ENCODE data around the gene AXL.

The AXL gene

GRCh38 chr19:41175801-41176777, 42.9 kb upstream of the AXL start:
- TF ChIP-seq REST (IDR thresholded peaks at IDR 0.05; ENCODE audit: low read depth): no peak
- no peak for TF ChIP-seq TCF12 (IDR thresholded peaks at IDR 0.05; ENCODE audit: low read depth)
- TF ChIP-seq FOXM1 (IDR thresholded peaks at IDR 0.05; ENCODE audit: borderline replicate concordance, low read depth): no peak
- no peak for TF ChIP-seq ZBTB7A (IDR thresholded peaks at IDR 0.05; ENCODE audit: low read depth)
- TF ChIP-seq TAF1 (IDR thresholded peaks at IDR 0.05; ENCODE audit: low read depth): no peak
- TF ChIP-seq YY1 (IDR thresholded peaks at IDR 0.05; ENCODE audit: low read depth): no peak
- TF ChIP-seq MAX (IDR thresholded peaks at IDR 0.05): no peak
- TF ChIP-seq EP300 (IDR thresholded peaks at IDR 0.05; ENCODE audit: borderline replicate concordance): no peak
- no peak for TF ChIP-seq USF1 (IDR thresholded peaks at IDR 0.05)
- TF ChIP-seq EGR1 (IDR thresholded peaks at IDR 0.05): no peak
- no peak for TF ChIP-seq RAD21 (IDR thresholded peaks at IDR 0.05; ENCODE audit: low read depth)
- no peak for TF ChIP-seq NFIC (IDR thresholded peaks at IDR 0.05)
- no peak for TF ChIP-seq CEBPB (IDR thresholded peaks at IDR 0.05)
- no peak for TF ChIP-seq CREB1 (IDR thresholded peaks at IDR 0.05; ENCODE audit: low read depth)
- TF ChIP-seq TEAD4 (IDR thresholded peaks at IDR 0.05): no peak

GRCh38 chr19:41186971-41187883, 31.8 kb upstream of the AXL start:
- TF ChIP-seq REST (IDR thresholded peaks at IDR 0.05; ENCODE audit: low read depth): no peak
- no peak for TF ChIP-seq TEAD4 (IDR thresholded peaks at IDR 0.05)
- TF ChIP-seq RAD21 (IDR thresholded peaks at IDR 0.05; ENCODE audit: low read depth): no peak
- TF ChIP-seq TAF1 (IDR thresholded peaks at IDR 0.05; ENCODE audit: low read depth): no peak
- TF ChIP-seq EP300 (IDR thresholded peaks at IDR 0.05; ENCODE audit: borderline replicate concordance): no peak
- no peak for TF ChIP-seq FOXM1 (IDR thresholded peaks at IDR 0.05; ENCODE audit: borderline replicate concordance, low read depth)
- TF ChIP-seq ZBTB7A (IDR thresholded peaks at IDR 0.05; ENCODE audit: low read depth): no peak
- no peak for TF ChIP-seq YY1 (IDR thresholded peaks at IDR 0.05; ENCODE audit: low read depth)
- TF ChIP-seq CREB1 (IDR thresholded peaks at IDR 0.05; ENCODE audit: low read depth): no peak
- TF ChIP-seq USF1 (IDR thresholded peaks at IDR 0.05): no peak
- TF ChIP-seq CEBPB (IDR thresholded peaks at IDR 0.05): no peak
- TF ChIP-seq EGR1 (IDR thresholded peaks at IDR 0.05): no peak
- TF ChIP-seq MAX (IDR thresholded peaks at IDR 0.05): no peak
- TF ChIP-seq NFIC (IDR thresholded peaks at IDR 0.05): no peak
- no peak for TF ChIP-seq TCF12 (IDR thresholded peaks at IDR 0.05; ENCODE audit: low read depth)

GRCh38 chr19:41187884-41188279, 31.1 kb upstream of the AXL start:
- TF ChIP-seq RAD21 (IDR thresholded peaks at IDR 0.05; ENCODE audit: low read depth) (no peak), FOXM1 (IDR thresholded peaks at IDR 0.05; ENCODE audit: borderline replicate concordance, low read depth) (no peak), TEAD4 (IDR thresholded peaks at IDR 0.05) (no peak), TCF12 (IDR thresholded peaks at IDR 0.05; ENCODE audit: low read depth) (no peak), YY1 (IDR thresholded peaks at IDR 0.05; ENCODE audit: low read depth) (no peak), CREB1 (IDR thresholded peaks at IDR 0.05; ENCODE audit: low read depth) (no peak), REST (IDR thresholded peaks at IDR 0.05; ENCODE audit: low read depth) (no peak)
